GM12878 (cell line): ENCODE results near the gene GPR176. TPM values are rescaled to one million over a fixed set of nuclear protein-coding genes. Genes with fewer than 3 reads are reported as not detected.

ENCODE experiments used
- ATF2 ChIP-seq: IDR thresholded peaks from 2 replicates; pipeline ENCODE4 v1.6.1; 2012; ENCODE audit warnings: low read length, inconsistent platforms
- ATF3 ChIP-seq: IDR thresholded peaks from 2 replicates; pipeline ENCODE4 v1.6.1; 2011; ENCODE audit warnings: low read depth, mild to moderate bottlenecking, low read length, moderate library complexity, borderline replicate concordance; ENCODE audit errors: extremely low read depth
- BCL11A ChIP-seq: IDR thresholded peaks from 2 replicates; pipeline ENCODE4 v1.6.1; 2011; ENCODE audit warnings: low read depth, low read length
- BHLHE40 ChIP-seq, 2 experiments: fragments of 450-650 bp in 1 of 2; IDR thresholded peaks; 2 replicates each; pipeline ENCODE4 v1.6.1; 2011 to 2017; ENCODE audit warnings: low read depth in 2 of 2, borderline replicate concordance in 1 of 2, improper control_type of control experiment in 1 of 2, low read length in 1 of 2, mild to moderate bottlenecking in 1 of 2
- BRCA1 ChIP-seq: IDR thresholded peaks from 2 replicates; pipeline ENCODE4 v1.6.1; 2011; ENCODE audit warnings: low read depth, low read length, improper control_type of control experiment
- CTCF ChIP-seq, 3 experiments: IDR thresholded peaks in 2 of 3; conservative IDR thresholded peaks in 1 of 3; 2 replicates each; pipeline ENCODE4 v1.5.1; 2011; ENCODE audit warnings: low read depth in 3 of 3, low read length in 3 of 3, mild to moderate bottlenecking in 3 of 3, control low read depth in 2 of 3, moderate library complexity in 2 of 3, inconsistent platforms in 1 of 3, mixed read lengths in 1 of 3; ENCODE audit not compliant: control insufficient read depth in 2 of 3, insufficient read depth in 1 of 3; ENCODE audit errors: extremely low read depth in 1 of 3
- ETV6 ChIP-seq, 2 experiments: fragments of 450-650 bp in 1 of 2; IDR thresholded peaks in 1 of 2; conservative IDR thresholded peaks in 1 of 2; 2 replicates each; pipeline ENCODE4 v1.6.1; 2014; ENCODE audit warnings: antibody characterized with exemption in 1 of 2, borderline replicate concordance in 1 of 2, low read depth in 1 of 2, mild to moderate bottlenecking in 1 of 2, moderate library complexity in 1 of 2
- FOXK2 ChIP-seq: fragments of 450-650 bp; IDR thresholded peaks from 2 replicates; pipeline ENCODE4 v1.6.1; 2017; ENCODE audit warnings: mild to moderate bottlenecking, moderate library complexity
- IRF3 ChIP-seq: fragments of 450-650 bp; IDR thresholded peaks from 2 replicates; pipeline ENCODE4 v1.6.1; 2014; ENCODE audit warnings: mild to moderate bottlenecking
- IRF4 ChIP-seq: IDR thresholded peaks from 2 replicates; pipeline ENCODE4 v1.6.1; 2011; ENCODE audit warnings: low read depth, low read length
- LARP7 ChIP-seq: fragments of 450-650 bp; IDR thresholded peaks from 2 replicates; pipeline ENCODE4 v1.6.1; 2017; ENCODE audit warnings: mild to moderate bottlenecking
- NFYB ChIP-seq: IDR thresholded peaks from 2 replicates; pipeline ENCODE4 v1.6.1; 2011; ENCODE audit warnings: low read depth, mild to moderate bottlenecking, low read length, improper control_type of control experiment, moderate library complexity; ENCODE audit not compliant: insufficient read depth
- NR2F1 ChIP-seq: fragments of 450-650 bp; conservative IDR thresholded peaks from 2 replicates; pipeline ENCODE4 v1.6.1; 2017; ENCODE audit warnings: mild to moderate bottlenecking
- RAD21 ChIP-seq: IDR thresholded peaks from 2 replicates; pipeline ENCODE4 v1.6.1; 2011; ENCODE audit warnings: mild to moderate bottlenecking, low read depth, low read length, moderate library complexity; ENCODE audit not compliant: insufficient read depth
- SMAD5 ChIP-seq: IDR thresholded peaks from 2 replicates; pipeline ENCODE4 v1.6.1; 2016; ENCODE audit warnings: antibody characterized with exemption, low read depth
- SMC3 ChIP-seq: IDR thresholded peaks from 2 replicates; pipeline ENCODE4 v1.6.1; 2011; ENCODE audit warnings: low read length, improper control_type of control experiment, borderline replicate concordance
- TCF12 ChIP-seq: IDR thresholded peaks from 2 replicates; pipeline ENCODE4 v1.6.1; 2011; ENCODE audit warnings: low read depth, mild to moderate bottlenecking, low read length
- TCF7 ChIP-seq: IDR thresholded peaks from 2 replicates; pipeline ENCODE4 v1.6.1; 2014; ENCODE audit warnings: antibody characterized with exemption, borderline replicate concordance
- YY1 ChIP-seq: IDR thresholded peaks from 2 replicates; pipeline ENCODE4 v1.6.1; 2011; ENCODE audit warnings: low read depth, mild to moderate bottlenecking, low read length
- ZBED1 ChIP-seq: IDR thresholded peaks from 2 replicates; pipeline ENCODE4 v1.6.1; 2016; ENCODE audit warnings: borderline replicate concordance
- ZSCAN29 ChIP-seq: fragments of 450-650 bp; IDR thresholded peaks from 2 replicates; pipeline ENCODE4 v1.6.1; 2017; ENCODE audit warnings: mild to moderate bottlenecking, moderate library complexity
- polyA plus RNA-seq, 11 experiments: library from polyadenylated mRNA; depleted of rRNA in 4 of 11; unstranded in 6 of 11; stranded (reverse) in 5 of 11; fragments of >200 nt; fragmentation: Nextera tagmentation in 4 of 11; fragmentation: Illumina TruSeq in 1 of 11; extraction: Ambion mirVana in 4 of 11; extraction: Trizol in 1 of 11; gene quantifications; 1 replicate in 1 of 11; 2 replicates in 10 of 11; pipeline versions ENCODE4 v1.2.1 to v1.2.3, GENCODE V29; 2011 to 2016; ENCODE audit warnings: inconsistent platforms in 2 of 11, missing spikeins in 2 of 11, low read depth in 1 of 11
- total RNA-seq, 4 experiments: library from RNA; depleted of rRNA in 3 of 4; stranded (reverse); fragments of >200 nt in 3 of 4; fragmentation: Illumina TruSeq in 1 of 4; extraction: Trizol in 1 of 4; gene quantifications; 2 replicates each; pipeline versions ENCODE4 v1.2.1 to v1.2.3, GENCODE V29; 2013 to 2021
- TF ChIP-seq, protein P1 (sequence below): IDR thresholded peaks from 2 replicates; pipeline ENCODE4 v1.6.1; 2012; ENCODE audit warnings: low read depth, low read length, improper control_type of control experiment
- TF ChIP-seq, protein P2 (sequence below): fragments of 150-350 bp; IDR thresholded peaks from 2 replicates; pipeline ENCODE4 v1.6.1; 2016; ENCODE audit warnings: low read depth, low read length

GPR176 gene
- total and polyA plus RNA-seq, 10 of the 15 experiments (the other 5 are each of a cell fraction or from before 2014, with no cell fraction given): 0.02 to 0.33 (median 0.16) TPM; not detected in 4

- TF ChIP-seq ATF3: no peak
- TF ChIP-seq SMAD5: no peak
- no peak for TF ChIP-seq BRCA1
- TF ChIP-seq ZSCAN29: no peak
- no peak for TF ChIP-seq LARP7
- TF ChIP-seq, protein P1, sequence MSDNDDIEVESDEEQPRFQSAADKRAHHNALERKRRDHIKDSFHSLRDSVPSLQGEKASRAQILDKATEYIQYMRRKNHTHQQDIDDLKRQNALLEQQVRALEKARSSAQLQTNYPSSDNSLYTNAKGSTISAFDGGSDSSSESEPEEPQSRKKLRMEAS: no peak
- no peak for TF ChIP-seq BHLHE40 (IDR thresholded peaks at IDR 0.05; ENCODE audit: borderline replicate concordance in 1 of 2, low read depth in 2 of 2, low read length in 1 of 2)
- no peak for TF ChIP-seq IRF3
- 0 out of 2 replicates have a peak, but pooled peaks have one; percentile 17 for TF ChIP-seq TCF12
- TF ChIP-seq, protein P2, sequence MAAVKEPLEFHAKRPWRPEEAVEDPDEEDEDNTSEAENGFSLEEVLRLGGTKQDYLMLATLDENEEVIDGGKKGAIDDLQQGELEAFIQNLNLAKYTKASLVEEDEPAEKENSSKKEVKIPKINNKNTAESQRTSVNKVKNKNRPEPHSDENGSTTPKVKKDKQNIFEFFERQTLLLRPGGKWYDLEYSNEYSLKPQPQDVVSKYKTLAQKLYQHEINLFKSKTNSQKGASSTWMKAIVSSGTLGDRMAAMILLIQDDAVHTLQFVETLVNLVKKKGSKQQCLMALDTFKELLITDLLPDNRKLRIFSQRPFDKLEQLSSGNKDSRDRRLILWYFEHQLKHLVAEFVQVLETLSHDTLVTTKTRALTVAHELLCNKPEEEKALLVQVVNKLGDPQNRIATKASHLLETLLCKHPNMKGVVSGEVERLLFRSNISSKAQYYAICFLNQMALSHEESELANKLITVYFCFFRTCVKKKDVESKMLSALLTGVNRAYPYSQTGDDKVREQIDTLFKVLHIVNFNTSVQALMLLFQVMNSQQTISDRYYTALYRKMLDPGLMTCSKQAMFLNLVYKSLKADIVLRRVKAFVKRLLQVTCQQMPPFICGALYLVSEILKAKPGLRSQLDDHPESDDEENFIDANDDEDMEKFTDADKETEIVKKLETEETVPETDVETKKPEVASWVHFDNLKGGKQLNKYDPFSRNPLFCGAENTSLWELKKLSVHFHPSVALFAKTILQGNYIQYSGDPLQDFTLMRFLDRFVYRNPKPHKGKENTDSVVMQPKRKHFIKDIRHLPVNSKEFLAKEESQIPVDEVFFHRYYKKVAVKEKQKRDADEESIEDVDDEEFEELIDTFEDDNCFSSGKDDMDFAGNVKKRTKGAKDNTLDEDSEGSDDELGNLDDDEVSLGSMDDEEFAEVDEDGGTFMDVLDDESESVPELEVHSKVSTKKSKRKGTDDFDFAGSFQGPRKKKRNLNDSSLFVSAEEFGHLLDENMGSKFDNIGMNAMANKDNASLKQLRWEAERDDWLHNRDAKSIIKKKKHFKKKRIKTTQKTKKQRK: no peak
- TF ChIP-seq ETV6 (conservative IDR thresholded peaks at IDR 0.05 in 1 of 2, IDR thresholded peaks at IDR 0.05 in 1 of 2; ENCODE audit: borderline replicate concordance in 1 of 2, low read depth in 1 of 2): no peak
- TF ChIP-seq ZBED1: no peak
- TF ChIP-seq SMC3: peak; percentile 75
- TF ChIP-seq TCF7: no peak
- TF ChIP-seq ATF2: no peak
- no peak for TF ChIP-seq BCL11A
- peak; percentile 67 for TF ChIP-seq RAD21
- TF ChIP-seq IRF4: no peak
- no peak for TF ChIP-seq NFYB
- TF ChIP-seq FOXK2: no peak
- peak; percentile 68 for TF ChIP-seq YY1
- no peak for TF ChIP-seq NR2F1
- peak; percentile 63 to 67 (median 65); a peak in 5 of 6 replicates for TF ChIP-seq CTCF (IDR thresholded peaks at IDR 0.05 in 2 of 3, conservative IDR thresholded peaks at IDR 0.05 in 1 of 3; ENCODE audit: control insufficient read depth in 2 of 3, extremely low read depth in 1 of 3, insufficient read depth in 1 of 3, low read depth in 3 of 3, low read length in 3 of 3)
Observed at GRCh38 chr15:39801641-39802309, 118.3 kb downstream of the GPR176 start (continued).
